Smooth muscle cell (in vitro differentiated cells): ENCODE results near the gene TYW1B. TPM values are rescaled to one million over a fixed set of nuclear protein-coding genes. Genes with fewer than 3 reads are reported as not detected.
"Not testable (repeated sequence)": the region's sequence is repeated elsewhere in the genome, so short reads cannot be mapped to it uniquely, and the experiment has no call there.

Experiments
- DNase-seq: peaks from one replicate; lab custom pipeline; 2025; ENCODE audit not compliant: unreplicated experiment; lab: John Stamatoyannopoulos, UW
- H2AFZ ChIP-seq: fragments of 200-600 bp; sonication (generic); 2 replicates; pipeline ENCODE4 v1.6.0; 2016; ENCODE audit warnings: antibody characterized with exemption, low read depth, mild to moderate bottlenecking
- H3F3A ChIP-seq: fragments of 200-600 bp; sonication (generic); 2 replicates; pipeline ENCODE4 v1.6.0; 2017; ENCODE audit warnings: antibody characterized with exemption, low read depth
- H3K27ac ChIP-seq: fragments of 200-600 bp; sonication (generic); 2 replicates; pipeline ENCODE4 v1.5.1; 2016; ENCODE audit warnings: low read depth, mild to moderate bottlenecking
- H3K27me3 ChIP-seq: fragments of 200-600 bp; sonication (generic); 2 replicates; pipeline ENCODE4 v1.6.1; 2016; ENCODE audit warnings: low read depth, mild to moderate bottlenecking
- H3K36me3 ChIP-seq: fragments of 200-600 bp; sonication (generic); 2 replicates; pipeline ENCODE4 v1.5.1; 2016; ENCODE audit warnings: low read depth
- H3K4me1 ChIP-seq: fragments of 200-600 bp; sonication (generic); 2 replicates; pipeline ENCODE4 v1.5.1; 2016; ENCODE audit warnings: low read depth
- H3K4me2 ChIP-seq: fragments of 200-600 bp; sonication (generic); 2 replicates; pipeline ENCODE4 v1.6.0; 2016; ENCODE audit warnings: mild to moderate bottlenecking
- H3K4me3 ChIP-seq: fragments of 200-600 bp; sonication (generic); 2 replicates; pipeline ENCODE4 v1.5.1; 2016; ENCODE audit warnings: mild to moderate bottlenecking
- H3K79me2 ChIP-seq: fragments of 200-600 bp; sonication (generic); 2 replicates; pipeline ENCODE4 v1.6.0; 2016; ENCODE audit warnings: low read depth, mild to moderate bottlenecking
- H3K9ac ChIP-seq: fragments of 200-600 bp; sonication (generic); 2 replicates; pipeline ENCODE4 v1.6.0; 2016; ENCODE audit warnings: low read depth
- H3K9me3 ChIP-seq: fragments of 200-600 bp; sonication (generic); replicated peaks from 2 replicates; pipeline ENCODE4 v1.5.1; 2016; ENCODE audit warnings: low read depth
- H4K20me1 ChIP-seq: fragments of 200-600 bp; sonication (generic); 2 replicates; pipeline ENCODE4 v1.6.0; 2016; ENCODE audit warnings: low read depth
- WGBS: methylation state at CpG from one replicate; pipeline ENCODE4 v1.1.7; 2016; ENCODE audit warnings: low lambda C conversion rate; 5-methylcytosine and 5-hydroxymethylcytosine counted together
- polyA plus RNA-seq: library from polyadenylated mRNA; unstranded; fragments of >200 nt; fragmentation: Nextera tagmentation; extraction: Ambion mirVana; gene quantifications from 2 replicates; pipeline ENCODE4 v1.2.1, GENCODE V29; 2016
- total RNA-seq: library from RNA; depleted of rRNA; stranded (reverse); fragments of >200 nt; gene quantifications from 2 replicates; pipeline ENCODE4 v1.2.3, GENCODE V29; 2014
- TF ChIP-seq, protein P1 (sequence below): fragments of 200-600 bp; sonication (generic); IDR thresholded peaks from 2 replicates; pipeline ENCODE4 v1.5.1; 2017; ENCODE audit warnings: borderline replicate concordance, mild to moderate bottlenecking, antibody characterized with exemption; ENCODE audit not compliant: insufficient read depth, poor library complexity, severe bottlenecking

The TYW1B gene
- total and polyA plus RNA-seq, 2 experiments from 2014 or later = 0.40 to 0.75 TPM

- not testable (repeated sequence) for H3K27me3 ChIP-seq, H3K27ac ChIP-seq, H2AFZ ChIP-seq, H4K20me1 ChIP-seq, H3K4me2 ChIP-seq, H3F3A ChIP-seq, H3K4me3 ChIP-seq, H3K9ac ChIP-seq, H3K36me3 ChIP-seq, H3K9me3 ChIP-seq, H3K4me1 ChIP-seq, DNase-seq, H3K79me2 ChIP-seq
- WGBS = over 99% methylated on average over 8 of the region's 8 CpGs
These were observed 243.4 kb downstream of the TYW1B start for GRCh38 chr7:72584576-72584975.

DNA sequence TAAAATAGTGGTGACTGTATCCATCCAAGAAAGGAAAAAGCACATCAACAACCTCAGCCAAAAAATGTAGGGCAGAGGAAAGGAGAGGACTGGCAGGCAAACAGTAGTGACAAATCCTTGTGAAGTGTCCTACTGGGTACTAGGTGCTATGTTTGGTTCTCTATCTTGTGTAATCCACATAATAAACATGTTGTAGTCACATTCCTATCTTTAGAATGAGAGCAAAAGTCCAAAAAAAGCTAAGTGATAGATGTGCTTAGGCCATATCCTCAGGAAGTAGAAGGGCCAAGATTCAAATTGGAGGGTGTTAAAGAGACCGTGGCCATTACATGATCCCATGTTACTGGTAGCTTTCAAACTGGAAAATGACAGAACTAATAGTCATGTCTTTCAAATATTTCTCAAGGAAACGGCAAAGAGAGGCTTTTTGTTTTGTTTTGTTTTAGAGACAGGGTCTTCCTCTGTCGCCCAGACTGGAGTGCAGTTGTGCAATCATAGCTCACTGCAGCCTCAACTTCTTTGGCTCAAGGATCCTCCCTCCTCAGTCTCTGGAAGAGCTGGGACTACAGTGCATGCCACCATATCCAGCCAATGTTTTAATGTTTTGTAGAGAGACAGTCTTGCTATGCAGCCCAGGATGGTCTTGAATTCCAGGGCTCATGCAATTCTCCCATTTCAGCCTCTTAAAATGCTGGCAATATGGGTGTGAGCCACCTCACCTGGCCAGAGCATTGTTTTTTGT is 244.2 kb downstream of the TYW1B start:
- H3F3A ChIP-seq, H3K79me2 ChIP-seq, DNase-seq, H3K9me3 ChIP-seq, H4K20me1 ChIP-seq, H3K4me1 ChIP-seq, H2AFZ ChIP-seq, H3K27me3 ChIP-seq, H3K4me2 ChIP-seq, H3K36me3 ChIP-seq, H3K27ac ChIP-seq, H3K9ac ChIP-seq, H3K4me3 ChIP-seq: not testable (repeated sequence)
- 78% methylated on average over 3 of the region's 3 CpGs for WGBS

GRCh38 chr7:72580142-72580770 is 247.7 kb downstream of the TYW1B start:
- H2AFZ ChIP-seq, H3K9ac ChIP-seq, H3K4me3 ChIP-seq, H3K27me3 ChIP-seq, H3K4me2 ChIP-seq, H3K27ac ChIP-seq, H3K79me2 ChIP-seq, H4K20me1 ChIP-seq, H3K4me1 ChIP-seq, H3F3A ChIP-seq, H3K36me3 ChIP-seq, DNase-seq, H3K9me3 ChIP-seq: not testable (repeated sequence)
- WGBS = 53% methylated on average over 9 of the region's 9 CpGs

GRCh38 chr7:72577107-72577506 is 250.9 kb downstream of the TYW1B start:
- H2AFZ ChIP-seq = no peak overlapping the region
- TF ChIP-seq, protein P1, sequence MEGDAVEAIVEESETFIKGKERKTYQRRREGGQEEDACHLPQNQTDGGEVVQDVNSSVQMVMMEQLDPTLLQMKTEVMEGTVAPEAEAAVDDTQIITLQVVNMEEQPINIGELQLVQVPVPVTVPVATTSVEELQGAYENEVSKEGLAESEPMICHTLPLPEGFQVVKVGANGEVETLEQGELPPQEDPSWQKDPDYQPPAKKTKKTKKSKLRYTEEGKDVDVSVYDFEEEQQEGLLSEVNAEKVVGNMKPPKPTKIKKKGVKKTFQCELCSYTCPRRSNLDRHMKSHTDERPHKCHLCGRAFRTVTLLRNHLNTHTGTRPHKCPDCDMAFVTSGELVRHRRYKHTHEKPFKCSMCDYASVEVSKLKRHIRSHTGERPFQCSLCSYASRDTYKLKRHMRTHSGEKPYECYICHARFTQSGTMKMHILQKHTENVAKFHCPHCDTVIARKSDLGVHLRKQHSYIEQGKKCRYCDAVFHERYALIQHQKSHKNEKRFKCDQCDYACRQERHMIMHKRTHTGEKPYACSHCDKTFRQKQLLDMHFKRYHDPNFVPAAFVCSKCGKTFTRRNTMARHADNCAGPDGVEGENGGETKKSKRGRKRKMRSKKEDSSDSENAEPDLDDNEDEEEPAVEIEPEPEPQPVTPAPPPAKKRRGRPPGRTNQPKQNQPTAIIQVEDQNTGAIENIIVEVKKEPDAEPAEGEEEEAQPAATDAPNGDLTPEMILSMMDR = no peak

GRCh38 chr7:72561988-72562387 is 266.0 kb downstream of the TYW1B start:
- not testable (repeated sequence) for H3K27ac ChIP-seq, H4K20me1 ChIP-seq, H3F3A ChIP-seq, H2AFZ ChIP-seq, H3K9ac ChIP-seq, H3K27me3 ChIP-seq, H3K4me2 ChIP-seq, H3K4me1 ChIP-seq, DNase-seq, H3K4me3 ChIP-seq, H3K79me2 ChIP-seq, H3K36me3 ChIP-seq, H3K9me3 ChIP-seq
- WGBS = 80% methylated on average over 3 of the region's 3 CpGs

More at GRCh38 chr7:72577107-72577506, 250.9 kb downstream of the TYW1B start:
- Histone ChIP-seq H3K9ac (no peak overlapping the region), H3K4me1 (no peaks in the 10 kb centered on the region), H3F3A (no peaks in the 10 kb centered on the region), H3K79me2 (no peaks in the 10 kb centered on the region), H4K20me1 (no peaks in the 10 kb centered on the region), H3K4me3 (no peak overlapping the region), H3K36me3 (no peaks in the 10 kb centered on the region), H3K4me2 (no peak overlapping the region), H3K27me3 (no peaks in the 10 kb centered on the region), H3K27ac (no peak overlapping the region), H3K9me3 (no peaks in the 10 kb centered on the region)
- DNase-seq = no peak
- 93% methylated on average over 2 of the region's 2 CpGs for WGBS

- H3F3A ChIP-seq, H3K4me2 ChIP-seq, H2AFZ ChIP-seq, H3K4me1 ChIP-seq, H3K27ac ChIP-seq, H3K27me3 ChIP-seq, H3K9me3 ChIP-seq, H3K79me2 ChIP-seq, DNase-seq, H3K9ac ChIP-seq, H4K20me1 ChIP-seq, H3K36me3 ChIP-seq, H3K4me3 ChIP-seq: not testable (repeated sequence)
- WGBS = 86% methylated on average over 4 of the region's 4 CpGs
These were observed 268.5 kb downstream of the TYW1B start for GRCh38 chr7:72559546-72559945.

DNA sequence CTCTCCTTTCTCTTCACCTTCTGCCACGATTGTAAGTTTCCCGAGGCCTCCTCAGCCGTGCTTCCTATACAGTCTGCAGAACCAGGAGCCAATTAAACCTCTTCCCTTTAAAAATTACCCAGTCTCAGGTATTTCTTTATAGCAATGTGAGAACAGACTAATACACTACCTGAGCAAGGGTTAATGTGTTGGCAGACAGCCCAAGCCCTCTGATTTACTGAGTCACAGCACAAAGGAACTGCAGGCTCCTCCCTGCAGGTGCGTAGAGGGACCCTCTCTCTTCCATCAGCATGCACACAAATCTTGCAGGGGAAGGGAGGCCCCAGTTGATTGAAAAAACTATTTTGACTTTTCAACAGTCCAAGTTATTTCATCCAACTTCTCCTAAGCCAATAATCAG is 271.3 kb downstream of the TYW1B start:
- not testable (repeated sequence) for H3K79me2 ChIP-seq, DNase-seq, H2AFZ ChIP-seq, H3K4me2 ChIP-seq, H3K4me1 ChIP-seq, H3K9ac ChIP-seq, H3K27ac ChIP-seq, H4K20me1 ChIP-seq, H3K36me3 ChIP-seq, H3F3A ChIP-seq, H3K4me3 ChIP-seq, H3K9me3 ChIP-seq, H3K27me3 ChIP-seq
- WGBS = 82% methylated on average over 4 of the region's 4 CpGs

DNA sequence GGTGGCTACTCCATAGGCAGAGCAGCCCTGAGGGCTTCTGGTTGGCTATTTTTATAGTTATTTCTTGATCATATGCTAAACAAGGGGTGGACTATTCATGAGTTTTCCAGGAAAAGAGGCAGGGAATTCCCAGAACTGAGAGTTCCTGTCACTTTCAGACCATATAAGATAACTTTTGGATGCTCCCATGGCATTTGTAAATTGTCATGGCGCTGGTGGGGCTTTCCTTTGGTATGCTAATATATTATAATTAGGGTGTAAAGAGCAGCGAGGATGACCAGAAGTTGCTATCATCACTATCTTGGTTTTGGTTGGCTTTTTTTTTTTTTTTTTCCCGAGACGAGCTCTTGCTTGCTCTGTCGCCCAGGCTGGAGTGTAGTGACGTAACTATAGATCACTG is 272.8 kb downstream of the TYW1B start:
- not testable (repeated sequence) for H3K4me2 ChIP-seq, H3K36me3 ChIP-seq, H3K4me3 ChIP-seq, DNase-seq, H3F3A ChIP-seq, H3K4me1 ChIP-seq, H3K9ac ChIP-seq, H3K27ac ChIP-seq, H3K27me3 ChIP-seq, H3K9me3 ChIP-seq, H4K20me1 ChIP-seq, H2AFZ ChIP-seq, H3K79me2 ChIP-seq
- 85% methylated on average over 6 of the region's 6 CpGs for WGBS
